Stimulated activated CD4-positive, alpha-beta T cell treated with anti-CD3 and anti-CD28 coated beads, Interleukin-2, amount 100 ng/mL, for 4 hours (primary cell): ENCODE results near the gene ZNF287.
A peak's percentile ranks its signal among the peaks of the same experiment; 100 is the strongest.
"Not testable (repeated sequence)": the region's sequence is repeated elsewhere in the genome, so short reads cannot be mapped to it uniquely, and the experiment has no call there.

Experiments used
- DNase-seq: peaks from one replicate; pipeline ENCODE4 v3.0.0-alpha.2; 2020; ENCODE audit warnings: low read depth

ZNF287 gene

DNA sequence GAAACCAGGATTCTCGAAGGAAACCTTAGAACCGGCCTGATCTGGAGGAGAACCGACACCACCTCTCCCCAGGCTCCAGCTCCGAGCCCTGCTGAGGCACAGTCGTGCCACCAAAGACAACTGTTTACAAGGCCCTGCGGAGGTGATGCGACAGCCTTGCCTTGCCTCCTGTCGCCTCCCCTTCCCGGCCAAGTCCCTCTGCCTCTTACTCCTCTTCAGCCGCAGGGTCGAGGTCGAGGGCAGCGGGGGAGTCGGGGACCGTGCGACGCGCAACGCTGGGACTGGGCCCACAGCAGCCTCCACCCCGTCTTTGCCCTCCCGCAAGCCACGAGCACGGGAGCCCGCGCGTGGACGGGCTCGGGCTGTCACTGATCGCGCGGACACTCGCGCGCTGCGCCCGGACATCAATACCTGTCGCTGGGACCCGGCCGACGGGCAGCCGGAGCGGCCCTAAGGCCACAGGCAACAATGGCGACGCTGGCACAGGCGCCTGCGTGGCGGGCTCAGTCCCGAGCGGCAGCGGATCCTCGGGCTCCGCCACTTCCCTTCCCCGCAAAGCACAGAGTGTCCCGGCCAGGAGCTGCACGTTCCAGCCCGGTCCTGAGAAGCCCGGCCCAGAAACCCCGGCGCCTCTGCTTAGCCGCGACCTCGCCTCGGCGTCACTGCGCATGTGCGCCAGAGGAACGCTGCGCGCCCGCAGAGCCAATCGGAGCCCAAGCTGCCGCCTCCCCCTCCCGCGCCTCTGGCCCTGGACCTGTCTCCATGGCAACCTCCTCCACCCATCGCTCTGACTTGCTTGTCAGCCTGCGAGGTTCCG is at the start of gene ZNF287:
ZNF287 (minus strand) TSS at position 664 of the 817 bp plus-strand sequence. CDS start 1,473 bp downstream, outside the sequence.
- DNase-seq, result peak; percentile 93

- no peak for DNase-seq
Observed at GRCh38 chr17:16617481-16618060, 48.6 kb upstream of the ZNF287 start.

DNA sequence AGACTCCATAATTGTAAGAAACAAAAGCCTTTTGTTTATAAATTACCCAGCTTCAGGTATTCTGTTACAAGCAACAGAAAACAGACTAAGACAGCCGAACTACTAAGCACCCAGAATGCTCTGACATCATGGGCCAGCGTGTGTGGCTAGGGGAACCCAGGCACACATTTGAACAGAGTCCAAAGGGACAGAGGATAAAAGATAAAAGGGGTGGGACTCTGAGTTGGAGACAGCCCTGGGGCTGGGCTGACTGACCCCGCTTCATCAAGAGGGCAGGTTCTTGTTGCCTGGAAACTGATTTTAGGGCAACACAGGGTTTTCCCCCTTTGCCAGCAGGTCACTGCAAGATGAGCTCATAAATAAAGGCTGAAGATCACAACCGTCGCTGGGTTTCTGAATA is 30.5 kb upstream of the ZNF287 start:
- no peak for DNase-seq

DNA sequence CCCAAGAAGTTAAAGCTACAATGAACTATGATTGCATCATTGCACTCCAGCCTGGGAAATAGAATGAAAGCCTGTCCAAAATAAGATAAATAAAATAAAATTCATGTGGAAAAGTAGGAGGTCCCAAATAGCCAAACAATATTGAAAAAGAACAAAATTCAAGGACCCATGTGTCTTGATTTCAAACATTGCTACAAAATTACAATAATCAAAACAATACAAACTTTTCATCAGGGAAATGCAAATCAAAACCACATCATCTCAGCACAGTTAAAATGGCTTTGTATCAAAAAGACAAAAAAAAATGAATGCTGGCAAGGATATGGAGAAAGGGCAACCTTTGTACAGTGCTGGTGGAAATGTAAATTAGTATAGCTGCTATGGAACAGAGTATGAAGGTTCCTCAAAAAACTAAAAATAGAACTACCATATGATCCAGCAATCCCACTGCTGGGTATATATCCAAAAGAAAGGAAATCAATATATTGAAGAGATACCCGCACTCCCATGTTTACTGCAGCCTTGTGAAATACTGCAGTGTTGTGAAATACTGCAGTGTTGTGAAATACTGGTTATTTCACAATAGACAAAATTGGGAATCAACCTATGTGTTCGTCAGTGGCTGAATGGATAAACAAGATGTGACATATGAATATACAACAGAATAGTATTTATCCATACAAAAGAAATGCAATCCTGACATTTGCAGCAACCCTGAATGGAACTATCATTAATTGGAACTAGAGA is 24.5 kb upstream of the ZNF287 start:
- no peak for DNase-seq

DNA sequence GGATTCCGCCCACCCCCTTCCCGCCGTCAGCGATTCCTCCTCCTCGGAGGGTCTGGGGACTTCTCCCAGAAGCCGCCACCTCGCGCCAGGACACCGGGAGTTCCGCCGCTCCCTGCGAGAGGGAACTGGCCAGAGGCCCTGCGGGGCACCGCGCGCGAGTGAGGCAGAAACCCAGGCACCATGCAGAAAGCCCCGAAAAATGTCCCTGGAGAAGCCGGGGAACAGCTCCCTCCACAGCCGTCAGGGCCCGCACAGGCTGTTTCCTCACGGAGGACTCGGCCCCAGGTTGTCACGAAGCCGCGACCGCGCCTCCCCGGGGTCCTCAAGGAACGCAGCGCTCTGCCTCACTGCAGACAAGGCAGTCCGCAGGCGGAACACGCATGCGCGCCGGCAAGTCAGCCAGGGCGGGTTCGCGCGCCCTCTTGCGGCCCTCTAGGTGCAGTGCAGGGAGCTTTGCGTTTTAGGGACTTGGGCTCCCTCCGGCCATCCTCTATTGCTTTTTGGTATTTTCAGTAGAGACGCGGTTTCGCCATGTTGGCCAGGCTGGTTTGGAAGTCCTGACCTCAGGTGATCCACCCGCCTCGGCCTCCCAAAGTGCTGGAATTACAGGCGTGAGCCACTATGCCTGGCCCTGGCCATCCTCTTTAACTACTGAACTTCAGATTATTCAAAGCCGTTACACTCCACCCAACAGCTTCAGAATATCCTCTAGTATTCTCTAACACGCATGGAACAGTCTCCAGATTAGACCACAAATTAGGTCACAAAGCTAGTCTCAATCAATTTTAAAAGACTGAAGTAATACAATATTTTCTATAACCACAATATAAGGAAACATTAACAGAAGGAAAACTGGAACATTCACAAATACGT is 20.3 kb upstream of the ZNF287 start:
- DNase-seq, result peak; percentile 87

DNA sequence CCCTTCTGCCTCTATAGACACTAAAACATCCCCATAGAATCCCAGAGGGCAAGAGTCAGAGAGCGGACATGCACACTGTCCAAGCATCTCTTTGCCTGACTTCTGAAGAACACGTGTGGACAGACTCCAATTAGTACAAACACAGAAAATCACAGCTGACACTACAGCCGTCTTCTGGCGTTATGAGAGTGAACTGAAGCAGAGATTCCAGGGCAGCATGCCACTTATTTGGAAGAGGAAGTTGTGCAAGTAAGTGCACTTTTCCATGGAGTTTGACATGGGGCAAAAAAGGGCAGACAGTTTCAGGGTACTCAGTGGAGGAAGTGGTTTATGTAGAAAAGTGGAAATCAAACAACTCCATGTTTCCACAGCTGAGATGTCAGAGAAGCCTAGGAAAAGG is 16.8 kb upstream of the ZNF287 start:
- DNase-seq, result no peak

GRCh38 chr17:16584273-16584995 is 15.4 kb upstream of the ZNF287 start:
- peak; percentile 90 for DNase-seq

DNA sequence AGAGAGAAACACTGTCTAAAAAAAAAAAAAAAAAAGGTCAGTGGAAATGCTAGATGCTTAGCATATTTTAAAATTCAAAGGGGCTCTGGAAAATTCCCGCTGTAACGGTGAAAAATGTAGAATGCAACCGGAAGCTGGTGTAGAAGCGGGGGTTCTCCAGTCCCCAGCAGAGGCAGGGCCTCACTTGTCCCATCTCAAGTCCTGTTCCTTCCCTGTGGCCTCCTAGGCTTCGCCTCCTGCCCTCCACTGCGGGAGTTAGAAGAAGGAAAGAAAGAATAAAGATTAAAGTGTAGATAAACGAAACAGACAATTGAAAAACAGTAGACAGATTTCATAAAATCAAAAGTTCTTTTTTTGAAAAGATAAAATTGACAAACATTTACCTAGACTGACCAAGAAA is 14.8 kb upstream of the ZNF287 start:
- DNase-seq, result no peak

DNA sequence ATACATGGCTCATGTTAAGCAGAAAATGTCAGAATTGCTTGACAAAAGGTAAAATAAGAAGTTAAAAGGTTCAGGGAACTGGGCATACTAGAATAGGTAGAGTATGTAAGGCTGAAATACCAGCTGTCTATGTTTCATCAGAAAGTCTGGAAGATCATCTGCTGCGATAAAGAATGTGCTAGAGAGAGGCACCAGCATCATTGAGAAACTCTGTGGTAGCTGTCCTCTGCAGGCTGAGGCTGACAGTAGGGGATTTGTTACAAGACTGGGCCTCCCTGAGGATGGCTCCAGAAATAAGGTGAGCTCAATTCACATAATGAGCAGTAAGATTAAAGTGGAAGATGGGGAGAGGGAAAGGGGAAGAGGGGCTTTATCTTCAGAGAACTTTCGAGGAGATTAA is 4.5 kb upstream of the ZNF287 start:
- DNase-seq, result no peak

DNA sequence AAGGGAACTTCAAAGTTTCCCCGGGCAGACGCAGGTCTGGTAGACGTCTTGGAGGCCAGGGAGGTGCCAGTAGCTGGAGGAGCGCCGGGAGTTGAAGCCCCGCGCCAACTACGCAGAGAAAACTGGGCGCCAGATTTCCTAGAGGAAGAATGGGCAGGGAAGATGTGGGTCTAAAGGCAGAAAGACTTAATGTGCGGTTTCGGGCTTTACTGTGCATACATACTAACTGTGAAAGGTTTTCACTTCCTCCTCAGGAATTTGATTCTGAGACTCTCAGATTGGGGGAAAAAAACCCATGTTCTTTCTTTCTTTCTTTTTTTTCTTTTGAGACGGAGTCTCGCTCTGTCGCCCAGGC is 331 bp upstream of the ZNF287 start:
- no peak for DNase-seq

- DNase-seq, result no peak
Observed at GRCh38 chr17:16552637-16553045, 16.4 kb downstream of the ZNF287 start.

DNA sequence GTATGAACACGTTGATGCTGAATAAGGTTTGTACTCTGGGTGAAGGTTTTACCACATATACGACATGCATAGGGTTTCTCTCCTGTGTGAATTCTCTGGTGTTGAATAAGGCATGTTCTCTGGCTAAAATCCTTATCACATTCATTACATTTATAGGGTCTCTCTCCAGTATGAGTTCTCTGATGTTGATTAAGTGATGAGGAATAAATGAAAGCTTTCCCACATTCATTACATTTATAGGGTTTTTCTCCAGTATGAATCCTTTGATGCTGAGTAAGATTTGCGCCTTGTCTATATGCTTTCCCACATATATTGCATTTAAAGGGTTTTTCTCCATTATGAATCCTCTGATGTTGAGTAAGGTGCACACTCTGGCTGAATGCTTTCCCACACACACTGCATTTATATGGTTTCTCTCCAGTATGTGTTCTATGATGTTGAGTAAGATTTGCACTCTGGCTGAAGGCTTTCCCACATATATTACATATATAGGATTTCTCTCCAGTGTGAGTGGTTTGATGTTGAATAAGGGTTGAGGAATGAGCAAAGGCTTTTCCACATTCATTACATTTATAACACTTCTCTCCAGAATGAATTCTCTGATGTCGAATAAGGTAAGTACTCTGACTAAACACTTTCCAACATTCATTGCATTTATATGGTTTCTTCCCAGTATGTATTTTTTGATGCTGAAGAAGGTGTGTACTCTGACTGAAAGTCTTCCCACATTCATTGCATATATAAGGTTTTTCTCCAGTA is 16.9 kb downstream of the ZNF287 start:
- no peak for DNase-seq

DNA sequence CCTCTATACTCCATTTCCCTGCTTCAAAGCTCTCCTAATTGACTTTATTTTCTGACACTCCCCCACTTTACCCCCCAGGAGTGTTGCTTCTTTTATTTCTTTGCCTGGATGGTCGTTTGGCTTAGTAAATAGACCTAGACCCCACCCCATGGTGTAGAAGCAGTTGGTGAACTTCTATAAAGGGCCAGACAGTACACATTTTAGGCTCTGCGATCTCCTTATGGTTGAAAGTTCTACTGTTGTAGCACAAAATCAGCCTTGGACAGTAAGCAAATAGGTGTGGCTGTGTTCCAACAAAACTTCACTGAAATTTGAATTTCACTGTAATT is 31.9 kb downstream of the ZNF287 start:
- DNase-seq, result no peak

DNA sequence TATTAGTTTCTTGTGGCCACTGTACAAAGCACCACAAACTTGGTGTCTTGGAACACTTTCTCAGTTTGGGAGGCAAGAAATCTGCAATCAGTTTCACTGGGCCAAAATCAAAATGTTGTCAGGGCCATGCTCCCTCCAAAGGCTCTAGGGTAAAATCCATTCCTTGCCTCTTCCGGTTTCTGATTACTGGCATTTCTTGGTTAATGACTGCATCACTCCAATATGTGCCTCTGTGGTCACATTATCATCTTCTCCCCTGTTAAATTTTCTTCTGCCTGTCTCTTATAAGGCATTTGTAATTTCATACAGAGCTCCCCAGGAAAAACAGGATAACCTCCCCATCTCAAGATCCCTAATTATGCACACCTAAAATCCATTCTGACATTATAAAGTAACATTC is 34.8 kb downstream of the ZNF287 start:
- no peak for DNase-seq

DNA sequence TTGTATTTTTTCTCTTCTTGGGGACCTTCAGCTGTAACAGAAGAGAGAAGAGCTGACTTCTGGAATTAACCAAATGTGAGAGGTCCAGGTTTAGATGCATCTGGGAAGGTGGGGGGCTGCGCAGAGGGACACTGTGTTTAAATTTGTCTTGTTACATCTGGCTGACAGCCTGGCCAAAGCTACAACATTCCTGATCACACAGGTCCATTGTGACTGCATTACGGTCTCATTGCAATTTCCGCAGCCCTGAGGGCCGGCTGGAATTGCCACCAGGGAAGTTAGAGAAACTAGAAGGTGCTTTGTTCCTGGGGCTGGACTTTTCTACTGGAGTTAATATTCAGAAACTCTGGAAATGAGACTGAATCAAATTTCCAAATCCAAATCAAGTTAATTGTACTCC is 39.1 kb downstream of the ZNF287 start:
- no peak for DNase-seq

GRCh38 chr17:16527298-16527697 is 41.7 kb downstream of the ZNF287 start:
- no peak for DNase-seq

- DNase-seq, result not testable (repeated sequence)
Observed at GRCh38 chr17:16525556-16525955, 43.4 kb downstream of the ZNF287 start.

- DNase-seq, result peak; percentile 52
Observed at GRCh38 chr17:16521070-16521727, 47.8 kb downstream of the ZNF287 start.

- no peak for DNase-seq
Observed at GRCh38 chr17:16519021-16519420, 50.0 kb downstream of the ZNF287 start.

GRCh38 chr17:16517477-16517876 is 51.5 kb downstream of the ZNF287 start:
- no peak for DNase-seq
